GM19099 (cell line): Measurements from ENCODE around the gene CRLF1.
A peak's percentile ranks its signal among the peaks of the same experiment; 100 is the strongest.

ENCODE experiments used
- POLR2A ChIP-seq: IDR thresholded peaks from 3 replicates; pipeline ENCODE4 v1.6.1; 2011; ENCODE audit warnings: low read depth; ENCODE audit not compliant: insufficient read length; ENCODE audit errors: extremely low read depth

The CRLF1 gene

GRCh38 chr19:18644196-18645034 lies 37.8 kb upstream of the CRLF1 start:
- no peak for TF ChIP-seq POLR2A

GRCh38 chr19:18639706-18640243 lies 33.2 kb upstream of the CRLF1 start:
- TF ChIP-seq POLR2A: no peak

GRCh38 chr19:18637673-18638630 lies 31.4 kb upstream of the CRLF1 start:
- TF ChIP-seq POLR2A: no peak

GRCh38 chr19:18636969-18637629 lies 30.5 kb upstream of the CRLF1 start, which contains the start of gene KLHL26:
Gene KLHL26 (plus strand): TSS chr19:18637028. CDS start chr19:18637055, 27 bp downstream.
- peak; percentile 81 for TF ChIP-seq POLR2A

GRCh38 chr19:18636183-18636968 lies 29.8 kb upstream of the CRLF1 start:
- TF ChIP-seq POLR2A: no peak

GRCh38 chr19:18635831-18636182 lies 29.2 kb upstream of the CRLF1 start:
- TF ChIP-seq POLR2A: no peak

GRCh38 chr19:18634612-18635297 lies 28.2 kb upstream of the CRLF1 start:
- TF ChIP-seq POLR2A: no peak

GRCh38 chr19:18633321-18633720 lies 26.7 kb upstream of the CRLF1 start:
- TF ChIP-seq POLR2A: no peak

GRCh38 chr19:18629166-18630088 lies 22.8 kb upstream of the CRLF1 start:
- no peak for TF ChIP-seq POLR2A

- TF ChIP-seq POLR2A: no peak
Observed at GRCh38 chr19:18626906-18627305, 20.3 kb upstream of the CRLF1 start.

GRCh38 chr19:18620902-18621301 lies 14.3 kb upstream of the CRLF1 start:
- TF ChIP-seq POLR2A: no peak

- TF ChIP-seq POLR2A: no peak
Observed at GRCh38 chr19:18620311-18620710, 13.7 kb upstream of the CRLF1 start.
